WTC11 (cell line): ENCODE measurements around the gene RYR3.

Experiments used
- FOXK1 ChIP-seq: sonication (generic); formaldehyde crosslinking; IDR thresholded peaks from 2 replicates; pipeline ENCODE4 v1.8.0; 2022; ENCODE audit warnings: mild to moderate bottlenecking, moderate library complexity, missing genetic modification reagents
- GRHL2 ChIP-seq: fragments of 250-450 bp; sonication (Bioruptor Pico); IDR thresholded peaks from 2 replicates; pipeline ENCODE4 v1.8.0; 2022; ENCODE audit warnings: mild to moderate bottlenecking, moderate library complexity; ENCODE audit not compliant: insufficient replicate concordance, severe bottlenecking
- NR2C2 ChIP-seq: sonication (generic); formaldehyde crosslinking; IDR thresholded peaks from 2 replicates; pipeline ENCODE4 v1.8.0; 2022; ENCODE audit warnings: mild to moderate bottlenecking, missing genetic modification reagents
- TCF7 ChIP-seq: sonication (generic); formaldehyde crosslinking; IDR thresholded peaks from 2 replicates; pipeline ENCODE4 v1.8.0; 2022; ENCODE audit warnings: mild to moderate bottlenecking, low read depth, missing genetic modification reagents, moderate library complexity
- TF ChIP-seq, protein P1 (sequence below): fragments of 200-600 bp; IDR thresholded peaks from 2 replicates; pipeline ENCODE4 v1.8.0; 2022; ENCODE audit warnings: antibody characterized with exemption
- TF ChIP-seq, protein P2 (sequence below): sonication (generic); formaldehyde crosslinking; IDR thresholded peaks from 2 replicates; pipeline ENCODE4 v1.8.1; 2023; ENCODE audit warnings: mild to moderate bottlenecking, missing genetic modification reagents, moderate library complexity
- TF ChIP-seq, protein P3 (sequence below): sonication (generic); formaldehyde crosslinking; IDR thresholded peaks from 2 replicates; pipeline ENCODE4 v1.8.1; 2022; ENCODE audit warnings: low read depth, mild to moderate bottlenecking, moderate library complexity, missing genetic modification reagents, borderline replicate concordance
- TF ChIP-seq, protein P4 (sequence below): sonication (generic); formaldehyde crosslinking; IDR thresholded peaks from 2 replicates; pipeline ENCODE4 v1.8.0; 2022; ENCODE audit warnings: mild to moderate bottlenecking, missing genetic modification reagents
- TF ChIP-seq, protein P5 (sequence below): fragments of 250-450 bp; sonication (Bioruptor Pico); IDR thresholded peaks from 2 replicates; pipeline ENCODE4 v1.9.0; 2021; ENCODE audit warnings: mild to moderate bottlenecking
- TF ChIP-seq, protein P6 (sequence below): sonication (generic); formaldehyde crosslinking; conservative IDR thresholded peaks from 2 replicates; pipeline ENCODE4 v1.8.1; 2022; ENCODE audit warnings: mild to moderate bottlenecking, missing genetic modification reagents

GRCh38 chr15:33382491-33382890 is 71.7 kb downstream of the RYR3 start:
- TF ChIP-seq, protein P1, sequence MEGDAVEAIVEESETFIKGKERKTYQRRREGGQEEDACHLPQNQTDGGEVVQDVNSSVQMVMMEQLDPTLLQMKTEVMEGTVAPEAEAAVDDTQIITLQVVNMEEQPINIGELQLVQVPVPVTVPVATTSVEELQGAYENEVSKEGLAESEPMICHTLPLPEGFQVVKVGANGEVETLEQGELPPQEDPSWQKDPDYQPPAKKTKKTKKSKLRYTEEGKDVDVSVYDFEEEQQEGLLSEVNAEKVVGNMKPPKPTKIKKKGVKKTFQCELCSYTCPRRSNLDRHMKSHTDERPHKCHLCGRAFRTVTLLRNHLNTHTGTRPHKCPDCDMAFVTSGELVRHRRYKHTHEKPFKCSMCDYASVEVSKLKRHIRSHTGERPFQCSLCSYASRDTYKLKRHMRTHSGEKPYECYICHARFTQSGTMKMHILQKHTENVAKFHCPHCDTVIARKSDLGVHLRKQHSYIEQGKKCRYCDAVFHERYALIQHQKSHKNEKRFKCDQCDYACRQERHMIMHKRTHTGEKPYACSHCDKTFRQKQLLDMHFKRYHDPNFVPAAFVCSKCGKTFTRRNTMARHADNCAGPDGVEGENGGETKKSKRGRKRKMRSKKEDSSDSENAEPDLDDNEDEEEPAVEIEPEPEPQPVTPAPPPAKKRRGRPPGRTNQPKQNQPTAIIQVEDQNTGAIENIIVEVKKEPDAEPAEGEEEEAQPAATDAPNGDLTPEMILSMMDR = no peak
- TF ChIP-seq NR2C2 (no peak), GRHL2 (CRISPR knock-in tag) (no peak), TCF7 (CRISPR knock-in tag) (no peak), FOXK1 (CRISPR knock-in tag) (no peak)
- TF ChIP-seq, protein P2, sequence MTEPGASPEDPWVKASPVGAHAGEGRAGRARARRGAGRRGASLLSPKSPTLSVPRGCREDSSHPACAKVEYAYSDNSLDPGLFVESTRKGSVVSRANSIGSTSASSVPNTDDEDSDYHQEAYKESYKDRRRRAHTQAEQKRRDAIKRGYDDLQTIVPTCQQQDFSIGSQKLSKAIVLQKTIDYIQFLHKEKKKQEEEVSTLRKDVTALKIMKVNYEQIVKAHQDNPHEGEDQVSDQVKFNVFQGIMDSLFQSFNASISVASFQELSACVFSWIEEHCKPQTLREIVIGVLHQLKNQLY (CRISPR knock-in tag) = no peak
- TF ChIP-seq, protein P3, sequence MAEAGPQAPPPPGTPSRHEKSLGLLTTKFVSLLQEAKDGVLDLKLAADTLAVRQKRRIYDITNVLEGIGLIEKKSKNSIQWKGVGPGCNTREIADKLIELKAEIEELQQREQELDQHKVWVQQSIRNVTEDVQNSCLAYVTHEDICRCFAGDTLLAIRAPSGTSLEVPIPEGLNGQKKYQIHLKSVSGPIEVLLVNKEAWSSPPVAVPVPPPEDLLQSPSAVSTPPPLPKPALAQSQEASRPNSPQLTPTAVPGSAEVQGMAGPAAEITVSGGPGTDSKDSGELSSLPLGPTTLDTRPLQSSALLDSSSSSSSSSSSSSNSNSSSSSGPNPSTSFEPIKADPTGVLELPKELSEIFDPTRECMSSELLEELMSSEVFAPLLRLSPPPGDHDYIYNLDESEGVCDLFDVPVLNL (CRISPR knock-in tag) = no peak
- TF ChIP-seq, protein P4, sequence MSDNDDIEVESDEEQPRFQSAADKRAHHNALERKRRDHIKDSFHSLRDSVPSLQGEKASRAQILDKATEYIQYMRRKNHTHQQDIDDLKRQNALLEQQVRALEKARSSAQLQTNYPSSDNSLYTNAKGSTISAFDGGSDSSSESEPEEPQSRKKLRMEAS (CRISPR knock-in tag) = no peak
- TF ChIP-seq, protein P5, sequence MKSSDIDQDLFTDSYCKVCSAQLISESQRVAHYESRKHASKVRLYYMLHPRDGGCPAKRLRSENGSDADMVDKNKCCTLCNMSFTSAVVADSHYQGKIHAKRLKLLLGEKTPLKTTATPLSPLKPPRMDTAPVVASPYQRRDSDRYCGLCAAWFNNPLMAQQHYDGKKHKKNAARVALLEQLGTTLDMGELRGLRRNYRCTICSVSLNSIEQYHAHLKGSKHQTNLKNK (CRISPR knock-in tag) = no peak
- TF ChIP-seq, protein P6, sequence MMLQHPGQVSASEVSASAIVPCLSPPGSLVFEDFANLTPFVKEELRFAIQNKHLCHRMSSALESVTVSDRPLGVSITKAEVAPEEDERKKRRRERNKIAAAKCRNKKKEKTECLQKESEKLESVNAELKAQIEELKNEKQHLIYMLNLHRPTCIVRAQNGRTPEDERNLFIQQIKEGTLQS = no peak
